ENCODE measurements around the gene AMT. TPM values are rescaled to one million over a fixed set of nuclear protein-coding genes. Genes with fewer than 3 reads are reported as not detected.

Gene AMT
- total and polyA plus RNA-seq, 2 experiments from 2014 or later = 19.0 to 39.7 TPM

GRCh38 chr3:49462222-49462621 is 39.9 kb upstream of the AMT start:
- 60% methylated on average over 3 of the region's 3 CpGs for WGBS (ENCODE audit: low lambda C conversion rate, missing lambda C conversion rate)
- Histone ChIP-seq H3K4me3 (no peak overlapping the region), H3K79me2 (no peaks in the 10 kb centered on the region), H3K27ac (peak overlapping the region; percentile 88), H3K4me1 (ENCODE audit: insufficient read depth) (peaks cover 43% of the 10 kb centered on the region), H3K27me3 (no peaks in the 10 kb centered on the region), H3K4me2 (no peak overlapping the region), H4K20me1 (ENCODE audit: insufficient read depth, poor library complexity, severe bottlenecking) (no peaks in the 10 kb centered on the region), H3K9me3 (ENCODE audit: low read depth) (no peaks in the 10 kb centered on the region), H3K36me3 (replicated peaks; ENCODE audit: insufficient read depth, low read depth) (no peaks in the 10 kb centered on the region), H3K9me2 (replicated peaks; ENCODE audit: insufficient read depth) (no peaks in the 10 kb centered on the region), H2AFZ (no peak overlapping the region)
- DNase-seq (ENCODE audit: low spot score) = no peak
- no peak for TF ChIP-seq EZH2phosphoT487 (IDR thresholded peaks at IDR 0.05; ENCODE audit: low read depth, severe bottlenecking, unreplicated experiment)
- TF ChIP-seq EZH2 (IDR thresholded peaks at IDR 0.05; ENCODE audit: borderline replicate concordance) = no peak

GRCh38 chr3:49461443-49462171 is 39.3 kb upstream of the AMT start:
- no peaks in the 10 kb centered on the region for H3K27me3 ChIP-seq
- 16% methylated on average over 1 of the region's 1 CpG for WGBS (ENCODE audit: low lambda C conversion rate, missing lambda C conversion rate)
- H2AFZ ChIP-seq = no peak overlapping the region
- DNase-seq (ENCODE audit: low spot score) = no peak
- TF ChIP-seq CTCF (IDR thresholded peaks at IDR 0.05; ENCODE audit: poor library complexity) (no peak), EZH2 (IDR thresholded peaks at IDR 0.05; ENCODE audit: borderline replicate concordance) (no peak)
- peak overlapping the region; percentile 88 for H3K27ac ChIP-seq
- H3K9me2 ChIP-seq (replicated peaks; ENCODE audit: insufficient read depth) = no peaks in the 10 kb centered on the region
- no peaks in the 10 kb centered on the region for H3K36me3 ChIP-seq (replicated peaks; ENCODE audit: insufficient read depth, low read depth)
- H3K4me2 ChIP-seq = peak overlapping the region; percentile 17
- H3K79me2 ChIP-seq = no peaks in the 10 kb centered on the region
- H3K4me3 ChIP-seq = no peak overlapping the region
- H4K20me1 ChIP-seq (ENCODE audit: insufficient read depth, poor library complexity, severe bottlenecking) = no peaks in the 10 kb centered on the region
- H3K9me3 ChIP-seq (ENCODE audit: low read depth) = no peaks in the 10 kb centered on the region
- H3K4me1 ChIP-seq (ENCODE audit: insufficient read depth) = peaks cover 43% of the 10 kb centered on the region

GRCh38 chr3:49460956-49461355 is 38.7 kb upstream of the AMT start:
- no peak overlapping the region for H3K4me2 ChIP-seq
- H3K4me1 ChIP-seq (ENCODE audit: insufficient read depth) = peaks cover 42% of the 10 kb centered on the region
- no peak for DNase-seq (ENCODE audit: low spot score)
- no peak for TF ChIP-seq EZH2 (IDR thresholded peaks at IDR 0.05; ENCODE audit: borderline replicate concordance)
- TF ChIP-seq CTCF (IDR thresholded peaks at IDR 0.05; ENCODE audit: poor library complexity) = no peak
- no peak for TF ChIP-seq EZH2phosphoT487 (IDR thresholded peaks at IDR 0.05; ENCODE audit: low read depth, severe bottlenecking, unreplicated experiment)
- H3K27ac ChIP-seq = peak overlapping the region; percentile 88
- no peaks in the 10 kb centered on the region for H4K20me1 ChIP-seq (ENCODE audit: insufficient read depth, poor library complexity, severe bottlenecking)
- no peaks in the 10 kb centered on the region for H3K79me2 ChIP-seq
- no peak overlapping the region for H3K4me3 ChIP-seq
- H3K9me2 ChIP-seq (replicated peaks; ENCODE audit: insufficient read depth) = no peaks in the 10 kb centered on the region
- H3K36me3 ChIP-seq (replicated peaks; ENCODE audit: insufficient read depth, low read depth) = no peaks in the 10 kb centered on the region
- WGBS (ENCODE audit: low lambda C conversion rate, missing lambda C conversion rate) = 87% methylated on average over 4 of the region's 4 CpGs
- no peaks in the 10 kb centered on the region for H3K27me3 ChIP-seq
- no peaks in the 10 kb centered on the region for H3K9me3 ChIP-seq (ENCODE audit: low read depth)
- no peak overlapping the region for H2AFZ ChIP-seq

GRCh38 chr3:49460188-49460890 is 38.1 kb upstream of the AMT start:
- Histone ChIP-seq H3K27ac (peak overlapping the region; percentile 88), H3K9me3 (ENCODE audit: low read depth) (no peaks in the 10 kb centered on the region), H2AFZ (no peak overlapping the region), H3K36me3 (replicated peaks; ENCODE audit: insufficient read depth, low read depth) (no peaks in the 10 kb centered on the region), H4K20me1 (ENCODE audit: insufficient read depth, poor library complexity, severe bottlenecking) (no peaks in the 10 kb centered on the region), H3K79me2 (no peaks in the 10 kb centered on the region), H3K9me2 (replicated peaks; ENCODE audit: insufficient read depth) (no peaks in the 10 kb centered on the region), H3K4me3 (no peak overlapping the region), H3K4me1 (ENCODE audit: insufficient read depth) (peaks cover 36% of the 10 kb centered on the region), H3K4me2 (no peak overlapping the region), H3K27me3 (no peaks in the 10 kb centered on the region)
- TF ChIP-seq EZH2 (IDR thresholded peaks at IDR 0.05; ENCODE audit: borderline replicate concordance) (no peak), EZH2phosphoT487 (IDR thresholded peaks at IDR 0.05; ENCODE audit: low read depth, severe bottlenecking, unreplicated experiment) (no peak), CTCF (IDR thresholded peaks at IDR 0.05; ENCODE audit: poor library complexity) (no peak)
- DNase-seq (ENCODE audit: low spot score) = no peak
- 67% methylated on average over 2 of the region's 2 CpGs for WGBS (ENCODE audit: low lambda C conversion rate, missing lambda C conversion rate)

Data from hepatocyte (in vitro differentiated cells).